ENCODE data around the gene FILIP1. TPM values are rescaled to one million over a fixed set of nuclear protein-coding genes. Genes with fewer than 3 reads are reported as not detected.

The FILIP1 gene
- total and polyA plus RNA-seq, 2 donors (not counting 1 experiment from before 2014, with no cell fraction given): 0.33 to 2.3 TPM

- no peak for TF ChIP-seq EZH2 (IDR thresholded peaks at IDR 0.05; ENCODE audit: low read length, missing control alignments)
- TF ChIP-seq, protein P1, sequence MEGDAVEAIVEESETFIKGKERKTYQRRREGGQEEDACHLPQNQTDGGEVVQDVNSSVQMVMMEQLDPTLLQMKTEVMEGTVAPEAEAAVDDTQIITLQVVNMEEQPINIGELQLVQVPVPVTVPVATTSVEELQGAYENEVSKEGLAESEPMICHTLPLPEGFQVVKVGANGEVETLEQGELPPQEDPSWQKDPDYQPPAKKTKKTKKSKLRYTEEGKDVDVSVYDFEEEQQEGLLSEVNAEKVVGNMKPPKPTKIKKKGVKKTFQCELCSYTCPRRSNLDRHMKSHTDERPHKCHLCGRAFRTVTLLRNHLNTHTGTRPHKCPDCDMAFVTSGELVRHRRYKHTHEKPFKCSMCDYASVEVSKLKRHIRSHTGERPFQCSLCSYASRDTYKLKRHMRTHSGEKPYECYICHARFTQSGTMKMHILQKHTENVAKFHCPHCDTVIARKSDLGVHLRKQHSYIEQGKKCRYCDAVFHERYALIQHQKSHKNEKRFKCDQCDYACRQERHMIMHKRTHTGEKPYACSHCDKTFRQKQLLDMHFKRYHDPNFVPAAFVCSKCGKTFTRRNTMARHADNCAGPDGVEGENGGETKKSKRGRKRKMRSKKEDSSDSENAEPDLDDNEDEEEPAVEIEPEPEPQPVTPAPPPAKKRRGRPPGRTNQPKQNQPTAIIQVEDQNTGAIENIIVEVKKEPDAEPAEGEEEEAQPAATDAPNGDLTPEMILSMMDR (conservative IDR thresholded peaks at IDR 0.05 in 1 of 2, IDR thresholded peaks at IDR 0.05 in 1 of 2; ENCODE audit: low read depth in 1 of 2, low read length in 2 of 2): no peak
- H2AFZ ChIP-seq (ENCODE audit: low read length): no peak overlapping the region
Measured at GRCh38 chr6:75374961-75375400, 118.6 kb downstream of the FILIP1 start.

GRCh38 chr6:75372884-75373283 is 120.7 kb downstream of the FILIP1 start:
- H2AFZ ChIP-seq (ENCODE audit: low read length): no peak overlapping the region

More at GRCh38 chr6:75374961-75375400, 118.6 kb downstream of the FILIP1 start:
- Histone ChIP-seq H3K27me3 (ENCODE audit: control insufficient read depth, insufficient read depth, low read length) (no peaks in the 10 kb centered on the region), H3K4me2 (ENCODE audit: extremely low read depth, insufficient read depth, low read length) (no peak overlapping the region), H3K4me1 (ENCODE audit: control insufficient read depth, extremely low read depth, insufficient read depth, low read length) (no peaks in the 10 kb centered on the region), H4K20me1 (ENCODE audit: control insufficient read depth, extremely low read depth, insufficient read depth, low read length) (no peaks in the 10 kb centered on the region), H3K79me2 (ENCODE audit: control insufficient read depth, insufficient read depth, low read length) (no peaks in the 10 kb centered on the region), H3K27ac (ENCODE audit: insufficient read depth, low read length) (no peak overlapping the region), H3K9ac (ENCODE audit: insufficient read depth, low read length) (no peak overlapping the region), H3K36me3 (ENCODE audit: control insufficient read depth, insufficient read depth, low read length) (no peaks in the 10 kb centered on the region), H3K9me3 (ENCODE audit: control insufficient read depth, insufficient read depth, low read depth, low read length) (no peaks in the 10 kb centered on the region), H3K4me3 (replicated peaks in 1 of 4; ENCODE audit: control extremely low read depth in 1 of 4, insufficient read depth in 1 of 4, low read depth in 3 of 4, low read length in 4 of 4) (no peak overlapping the region)
- no peak for DNase-seq (ENCODE audit: low read depth in 2 of 2)

GRCh38 chr6:75370011-75370410 is 123.6 kb downstream of the FILIP1 start:
- Histone ChIP-seq H3K27ac (ENCODE audit: insufficient read depth, low read length) (no peak overlapping the region), H2AFZ (ENCODE audit: low read length) (no peak overlapping the region), H3K27me3 (ENCODE audit: control insufficient read depth, insufficient read depth, low read length) (no peaks in the 10 kb centered on the region), H3K9me3 (ENCODE audit: control insufficient read depth, insufficient read depth, low read depth, low read length) (no peaks in the 10 kb centered on the region), H3K4me3 (replicated peaks in 1 of 4; ENCODE audit: control extremely low read depth in 1 of 4, insufficient read depth in 1 of 4, low read depth in 3 of 4, low read length in 4 of 4) (no peak overlapping the region), H4K20me1 (ENCODE audit: control insufficient read depth, extremely low read depth, insufficient read depth, low read length) (no peaks in the 10 kb centered on the region), H3K36me3 (ENCODE audit: control insufficient read depth, insufficient read depth, low read length) (no peaks in the 10 kb centered on the region), H3K4me1 (ENCODE audit: control insufficient read depth, extremely low read depth, insufficient read depth, low read length) (no peaks in the 10 kb centered on the region), H3K4me2 (ENCODE audit: extremely low read depth, insufficient read depth, low read length) (no peak overlapping the region), H3K79me2 (ENCODE audit: control insufficient read depth, insufficient read depth, low read length) (no peaks in the 10 kb centered on the region), H3K9ac (ENCODE audit: insufficient read depth, low read length) (no peak overlapping the region)
- no peak for DNase-seq (ENCODE audit: low read depth in 2 of 2)
- no peak for TF ChIP-seq EZH2 (IDR thresholded peaks at IDR 0.05; ENCODE audit: low read length, missing control alignments)
- TF ChIP-seq, protein P1 (conservative IDR thresholded peaks at IDR 0.05 in 1 of 2, IDR thresholded peaks at IDR 0.05 in 1 of 2; ENCODE audit: low read depth in 1 of 2, low read length in 2 of 2): no peak

More at GRCh38 chr6:75372884-75373283, 120.7 kb downstream of the FILIP1 start:
- Histone ChIP-seq H3K79me2 (ENCODE audit: control insufficient read depth, insufficient read depth, low read length) (no peaks in the 10 kb centered on the region), H3K9me3 (ENCODE audit: control insufficient read depth, insufficient read depth, low read depth, low read length) (no peaks in the 10 kb centered on the region), H3K9ac (ENCODE audit: insufficient read depth, low read length) (no peak overlapping the region), H3K4me2 (ENCODE audit: extremely low read depth, insufficient read depth, low read length) (no peak overlapping the region), H3K4me1 (ENCODE audit: control insufficient read depth, extremely low read depth, insufficient read depth, low read length) (no peaks in the 10 kb centered on the region), H4K20me1 (ENCODE audit: control insufficient read depth, extremely low read depth, insufficient read depth, low read length) (no peaks in the 10 kb centered on the region), H3K36me3 (ENCODE audit: control insufficient read depth, insufficient read depth, low read length) (no peaks in the 10 kb centered on the region), H3K27ac (ENCODE audit: insufficient read depth, low read length) (no peak overlapping the region), H3K27me3 (ENCODE audit: control insufficient read depth, insufficient read depth, low read length) (no peaks in the 10 kb centered on the region), H3K4me3 (replicated peaks in 1 of 4; ENCODE audit: control extremely low read depth in 1 of 4, insufficient read depth in 1 of 4, low read depth in 3 of 4, low read length in 4 of 4) (no peak overlapping the region)
- TF ChIP-seq, protein P1 (conservative IDR thresholded peaks at IDR 0.05 in 1 of 2, IDR thresholded peaks at IDR 0.05 in 1 of 2; ENCODE audit: low read depth in 1 of 2, low read length in 2 of 2): no peak
- TF ChIP-seq EZH2 (IDR thresholded peaks at IDR 0.05; ENCODE audit: low read length, missing control alignments): no peak
- no peak for DNase-seq (ENCODE audit: low read depth in 2 of 2)

Data from fibroblast of lung (primary cell).